22Rv1 (cell line): ENCODE results near the gene COQ3.

Source experiments
- CTCF ChIP-seq: fragments of 450-650 bp; IDR thresholded peaks from 2 replicates; pipeline ENCODE4 v1.5.1; 2017; ENCODE audit warnings: mild to moderate bottlenecking
- ZFX ChIP-seq: fragments of 450-650 bp; IDR thresholded peaks from 2 replicates; pipeline ENCODE4 v1.6.1; 2017; ENCODE audit warnings: antibody characterized with exemption, borderline replicate concordance

- TF ChIP-seq CTCF, result no peak
- TF ChIP-seq ZFX, result no peak
Measured at GRCh38 chr6:99378636-99379035, 15.4 kb downstream of the COQ3 start.
